Immature natural killer cell (primary cell): ENCODE data around the gene POLL. TPM values are rescaled to one million over a fixed set of nuclear protein-coding genes. Genes with fewer than 3 reads are reported as not detected.
"Not testable (repeated sequence)": the region's sequence is repeated elsewhere in the genome, so short reads cannot be mapped to it uniquely, and the experiment has no call there.

Source experiments
- DNase-seq, 3 donors: peaks; one replicate each; pipeline ENCODE4 v3.0.0; 2022; ENCODE audit warnings: mixed read lengths in 1 of 3
- H3K27ac Mint-ChIP-seq, 6 donors: one replicate each; pipeline ENCODE4 v1.8.0; 2020; ENCODE audit warnings: mixed read lengths in 6 of 6, mild to moderate bottlenecking in 5 of 6, inconsistent platforms in 4 of 6, moderate library complexity in 3 of 6
- H3K27me3 Mint-ChIP-seq, 3 donors: one replicate each; pipeline ENCODE4 v1.8.0; 2020 to 2021; ENCODE audit warnings: low read depth in 3 of 3, mild to moderate bottlenecking in 3 of 3, mixed read lengths in 3 of 3, moderate library complexity in 3 of 3, inconsistent platforms in 1 of 3
- H3K36me3 Mint-ChIP-seq, 3 donors: one replicate each; pipeline ENCODE4 v1.8.0; 2020; ENCODE audit warnings: mixed read lengths in 3 of 3, inconsistent platforms in 2 of 3, mild to moderate bottlenecking in 2 of 3
- H3K4me1 Mint-ChIP-seq, 2 donors: one replicate each; pipeline ENCODE4 v1.8.0; 2020; ENCODE audit warnings: inconsistent platforms in 2 of 2, mild to moderate bottlenecking in 2 of 2, mixed read lengths in 2 of 2, moderate library complexity in 1 of 2
- H3K4me3 Mint-ChIP-seq, 5 donors: one replicate each; pipeline ENCODE4 v1.8.0; 2020; ENCODE audit warnings: mild to moderate bottlenecking in 5 of 5, mixed read lengths in 5 of 5, inconsistent platforms in 3 of 5, moderate library complexity in 3 of 5
- H3K9me3 Mint-ChIP-seq, 6 donors: one replicate each; pipeline ENCODE4 v1.8.0; 2020; ENCODE audit warnings: mild to moderate bottlenecking in 6 of 6, mixed read lengths in 6 of 6, inconsistent platforms in 4 of 6, moderate library complexity in 3 of 6
- polyA plus RNA-seq, 3 donors: library from polyadenylated mRNA; unstranded; fragments of 300-500 nt; fragmentation: Illumina TruSeq; gene quantifications; one replicate each; pipeline ENCODE4 v1.2.3, GENCODE V29; 2021

POLL gene
- 10 to 100 TPM; 11.7 to 15.5 (median 12.2) TPM for polyA plus RNA-seq

GRCh38 chr10:101587725-101588653 is at the start of gene POLL, which contains the start of gene DPCD:
POLL (minus strand) TSS chr10:101588257; CDS start chr10:101587360, 897 bp downstream.
DPCD (plus strand) TSS chr10:101588321; CDS start chr10:101588337, 16 bp downstream.
- peak within 1 kb of the TSS; percentile 88 to 94 (median 91) for H3K4me3 Mint-ChIP-seq

DNA sequence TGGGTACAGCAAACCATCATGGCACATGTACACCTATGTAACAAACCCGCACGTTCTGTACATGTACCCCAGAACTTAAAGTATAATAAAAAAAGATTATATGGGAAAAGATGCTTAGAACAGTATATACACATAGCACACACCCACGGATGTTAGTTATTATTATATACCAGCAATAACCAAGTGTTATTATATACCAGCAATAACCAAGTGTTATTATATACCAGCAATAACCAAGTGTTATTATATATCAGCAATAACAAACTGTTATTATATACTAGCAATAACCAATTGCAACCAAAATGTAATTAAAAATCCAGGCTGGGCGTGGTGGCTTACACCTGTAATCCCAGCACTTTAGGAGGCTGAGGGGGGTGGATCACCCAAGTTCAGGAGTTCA is 45.5 kb upstream of the POLL start:
- not testable (repeated sequence) for DNase-seq, H3K27me3 Mint-ChIP-seq, H3K4me3 Mint-ChIP-seq, H3K9me3 Mint-ChIP-seq, H3K36me3 Mint-ChIP-seq, H3K27ac Mint-ChIP-seq
- H3K4me1 Mint-ChIP-seq, result peaks cover 15 to 46% of the 10 kb centered on the region in 2 donors

More at GRCh38 chr10:101587725-101588653, at the start of gene POLL, which contains the start of gene DPCD:
- Mint-ChIP-seq H3K27ac (peak within 1 kb of the TSS; percentile 73 to 89 (median 84)), H3K9me3 (no peaks in the 10 kb centered on the region), H3K4me1 (peaks cover 20 to 25% of the 10 kb centered on the region in 2 donors), H3K36me3 (peaks cover 0 to 6% (median 0%) of the 10 kb centered on the region in 3 donors), H3K27me3 (peaks cover 0 to 4% (median 2%) of the 10 kb centered on the region in 3 donors)
- DNase-seq, result peak; percentile 88 to 90 (median 89)

DNA sequence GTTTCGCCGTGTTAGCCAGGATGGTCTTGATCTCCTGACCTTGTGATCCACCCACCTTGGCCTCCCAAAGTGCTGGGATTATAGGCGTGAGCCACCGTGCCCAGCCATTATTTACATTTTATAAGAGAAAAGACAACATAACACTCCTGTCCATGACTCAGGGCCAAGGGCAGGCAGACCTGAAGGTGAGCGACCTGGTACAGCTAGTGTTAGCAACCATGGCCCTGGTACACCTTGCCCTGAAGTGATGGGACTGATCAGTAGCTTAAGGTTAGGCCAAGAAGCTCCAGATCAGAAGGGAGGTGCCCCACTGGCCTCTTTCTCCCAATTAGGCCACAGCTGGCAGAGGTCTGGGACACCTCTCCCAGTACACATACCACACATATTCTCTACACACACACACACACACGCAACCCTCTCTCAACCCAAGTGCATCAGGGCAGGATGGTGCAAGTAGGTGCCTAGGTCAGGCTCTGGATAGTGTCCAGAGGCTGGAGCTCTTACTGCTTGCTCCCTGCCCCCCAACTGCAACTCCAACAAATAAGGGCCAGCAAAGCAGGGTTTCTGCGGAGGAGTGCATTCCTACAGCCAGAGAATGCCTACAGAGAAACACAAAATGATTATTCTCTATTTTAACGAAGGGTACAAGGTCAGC is 43.9 kb upstream of the POLL start:
- Mint-ChIP-seq H3K4me3 (no peak overlapping the region), H3K27ac (no peak overlapping the region), H3K27me3 (peaks cover 0 to 3% (median 0%) of the 10 kb centered on the region in 3 donors), H3K4me1 (peaks cover 20 to 61% of the 10 kb centered on the region in 2 donors), H3K36me3 (peaks cover 0 to 4% (median 0%) of the 10 kb centered on the region in 3 donors), H3K9me3 (no peaks in the 10 kb centered on the region)
- no peak for DNase-seq

DNA sequence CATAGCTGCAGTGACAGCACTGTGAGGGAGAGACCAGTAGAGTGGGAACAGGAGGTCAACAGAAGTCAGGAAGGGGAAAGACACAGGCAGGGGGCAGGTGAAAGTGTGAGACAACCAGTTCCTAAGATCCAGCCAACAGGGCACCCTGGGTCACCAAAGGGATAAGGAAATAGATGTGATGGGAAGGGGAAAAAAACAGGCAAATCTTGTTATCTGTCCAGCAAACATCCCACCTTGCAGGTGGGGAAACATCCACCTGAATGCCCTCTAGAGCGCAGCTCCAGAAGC is 42.5 kb upstream of the POLL start:
- no peak for DNase-seq
- H3K4me1 Mint-ChIP-seq, result peaks cover 18 to 64% of the 10 kb centered on the region in 2 donors
- no peaks in the 10 kb centered on the region for H3K9me3 Mint-ChIP-seq
- peaks cover 0 to 4% (median 2%) of the 10 kb centered on the region in 3 donors for H3K36me3 Mint-ChIP-seq
- H3K27me3 Mint-ChIP-seq, result peaks cover 0 to 3% (median 0%) of the 10 kb centered on the region in 3 donors
- peak overlapping the region in 1 of 6 donors; percentile 22 for H3K27ac Mint-ChIP-seq
- H3K4me3 Mint-ChIP-seq, result no peak overlapping the region

- DNase-seq, result no peak
- Mint-ChIP-seq H3K9me3 (no peaks in the 10 kb centered on the region), H3K36me3 (peaks cover 0 to 6% (median 4%) of the 10 kb centered on the region in 3 donors), H3K27me3 (peaks cover 0 to 3% (median under 1%) of the 10 kb centered on the region in 3 donors), H3K27ac (peak overlapping the region in 2 of 6 donors; percentile 19 to 22), H3K4me1 (peaks cover 19 to 69% of the 10 kb centered on the region in 2 donors), H3K4me3 (no peak overlapping the region)
Observed at GRCh38 chr10:101629837-101630632, 42.0 kb upstream of the POLL start.

DNA sequence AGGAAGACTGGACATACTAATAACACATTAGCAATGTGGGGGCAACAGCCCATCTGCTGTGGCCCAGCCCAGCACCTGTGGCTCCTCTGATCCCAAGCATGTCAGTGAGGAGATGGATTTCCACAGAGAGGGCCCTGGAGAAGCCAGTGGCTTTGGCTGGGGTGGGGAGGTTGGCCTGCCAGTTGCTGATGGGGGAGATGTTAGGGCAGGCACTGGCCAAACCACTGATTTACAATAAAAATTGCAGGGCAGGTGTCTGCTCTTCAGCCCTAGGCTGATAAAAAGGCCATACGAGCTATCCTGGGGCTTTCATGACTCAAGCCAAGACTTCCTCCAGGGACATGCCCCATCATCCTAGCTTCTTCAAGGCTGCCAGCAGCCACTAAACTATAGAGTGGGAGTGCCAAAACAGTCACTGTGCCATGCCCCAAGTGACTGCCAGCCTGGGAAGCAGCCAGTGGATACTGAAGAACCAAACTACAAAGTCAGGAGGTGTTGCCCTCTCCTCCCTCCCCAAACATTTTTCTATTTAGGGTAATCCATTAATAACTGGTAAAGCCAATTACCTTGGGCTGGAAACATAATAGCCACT is 37.9 kb upstream of the POLL start:
- Mint-ChIP-seq H3K27me3 (peaks cover 0 to 4% (median 0%) of the 10 kb centered on the region in 3 donors), H3K9me3 (no peaks in the 10 kb centered on the region), H3K27ac (peak overlapping the region in 2 of 6 donors; percentile 19 to 47), H3K4me3 (no peak overlapping the region), H3K36me3 (peaks cover 10 to 33% (median 13%) of the 10 kb centered on the region in 3 donors), H3K4me1 (peaks cover 15 to 48% of the 10 kb centered on the region in 2 donors)
- DNase-seq, result no peak

DNA sequence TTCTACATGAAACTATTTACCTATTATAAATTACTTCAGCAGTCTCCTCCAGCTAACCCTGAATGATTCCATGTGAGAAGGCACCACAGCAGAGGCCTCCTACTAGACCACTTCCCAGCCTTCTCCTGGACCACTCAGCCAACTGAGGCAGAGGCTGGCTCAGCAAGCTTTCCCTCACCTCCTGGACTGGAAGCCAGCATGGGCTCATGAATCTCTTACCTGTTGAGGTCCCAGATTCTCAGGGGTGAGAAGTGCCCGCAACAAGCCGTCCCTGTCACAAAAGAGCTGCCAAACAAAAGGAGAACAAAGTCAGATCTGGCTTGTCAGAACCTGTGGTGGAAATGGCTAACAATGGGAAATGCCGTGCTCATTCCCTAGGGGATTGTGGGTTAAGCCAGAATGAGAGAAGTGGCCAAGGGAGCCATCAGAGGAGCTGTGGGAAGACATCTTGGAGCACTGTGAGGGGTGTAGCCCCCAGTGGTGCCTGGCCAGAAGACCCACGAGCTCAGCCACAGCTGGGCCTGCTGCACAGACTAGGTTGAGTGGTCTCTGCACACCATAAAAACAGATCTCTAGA is 36.6 kb upstream of the POLL start:
- peaks cover 0 to 4% (median 0%) of the 10 kb centered on the region in 3 donors for H3K27me3 Mint-ChIP-seq
- H3K36me3 Mint-ChIP-seq, result peaks cover 10 to 33% (median 16%) of the 10 kb centered on the region in 3 donors
- H3K4me1 Mint-ChIP-seq, result peaks cover 12 to 36% of the 10 kb centered on the region in 2 donors
- H3K9me3 Mint-ChIP-seq, result no peaks in the 10 kb centered on the region
- no peak for DNase-seq
- H3K27ac Mint-ChIP-seq, result peak overlapping the region in 4 of 6 donors; percentile 40 to 64 (median 55)
- H3K4me3 Mint-ChIP-seq, result no peak overlapping the region

DNA sequence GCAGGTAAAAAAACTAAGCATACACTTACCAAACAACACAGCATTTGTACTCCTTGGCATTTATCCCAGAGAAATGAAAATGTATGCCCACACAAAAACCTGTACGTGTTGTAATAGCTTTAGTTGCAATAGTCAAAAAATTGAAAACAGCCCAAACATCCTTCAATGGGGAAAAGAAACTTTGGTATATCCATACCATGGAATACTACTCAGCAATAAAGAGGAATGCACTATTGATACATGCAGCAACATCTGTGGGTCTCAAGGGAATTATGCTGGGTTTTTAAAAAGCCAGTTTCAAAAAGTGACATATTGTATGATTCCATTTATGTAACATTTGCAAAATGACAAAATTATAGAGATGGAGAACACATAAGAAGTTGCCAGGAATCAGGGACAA is 35.5 kb upstream of the POLL start:
- H3K27ac Mint-ChIP-seq, result peak overlapping the region in 1 of 6 donors; percentile 13
- no peak for DNase-seq
- peaks cover 10 to 33% (median 16%) of the 10 kb centered on the region in 3 donors for H3K36me3 Mint-ChIP-seq
- peaks cover 0 to 4% (median 1%) of the 10 kb centered on the region in 3 donors for H3K27me3 Mint-ChIP-seq
- H3K9me3 Mint-ChIP-seq, result no peaks in the 10 kb centered on the region
- no peak overlapping the region for H3K4me3 Mint-ChIP-seq
- peaks cover 9 to 32% of the 10 kb centered on the region in 2 donors for H3K4me1 Mint-ChIP-seq

DNA sequence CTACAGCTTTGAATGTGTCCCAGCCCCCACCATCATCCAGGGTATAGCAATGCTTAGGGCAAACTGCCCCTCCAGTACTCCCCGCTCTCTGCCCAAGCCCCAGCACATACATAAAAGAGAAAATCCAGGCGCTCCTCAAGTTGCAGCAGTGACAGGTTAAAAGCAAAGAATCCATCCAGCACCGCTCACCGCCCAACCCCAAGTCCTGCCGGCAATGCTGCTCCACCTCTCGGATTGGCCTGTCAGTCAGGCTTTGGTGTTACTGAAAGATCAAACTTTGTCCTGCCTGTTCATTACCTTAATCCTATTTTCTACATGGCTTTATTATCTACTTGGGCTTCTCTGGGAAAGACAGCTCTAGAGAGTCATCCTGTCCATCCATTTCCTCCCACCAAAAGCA is 31.9 kb upstream of the POLL start:
- Mint-ChIP-seq H3K36me3 (peaks cover 15 to 31% (median 21%) of the 10 kb centered on the region in 3 donors), H3K4me1 (peaks cover 7 to 8% of the 10 kb centered on the region in 2 donors), H3K4me3 (no peak overlapping the region), H3K9me3 (no peaks in the 10 kb centered on the region), H3K27ac (peak overlapping the region in 1 of 6 donors; percentile 61), H3K27me3 (peaks cover 0 to 3% (median 1%) of the 10 kb centered on the region in 3 donors)
- no peak for DNase-seq

DNA sequence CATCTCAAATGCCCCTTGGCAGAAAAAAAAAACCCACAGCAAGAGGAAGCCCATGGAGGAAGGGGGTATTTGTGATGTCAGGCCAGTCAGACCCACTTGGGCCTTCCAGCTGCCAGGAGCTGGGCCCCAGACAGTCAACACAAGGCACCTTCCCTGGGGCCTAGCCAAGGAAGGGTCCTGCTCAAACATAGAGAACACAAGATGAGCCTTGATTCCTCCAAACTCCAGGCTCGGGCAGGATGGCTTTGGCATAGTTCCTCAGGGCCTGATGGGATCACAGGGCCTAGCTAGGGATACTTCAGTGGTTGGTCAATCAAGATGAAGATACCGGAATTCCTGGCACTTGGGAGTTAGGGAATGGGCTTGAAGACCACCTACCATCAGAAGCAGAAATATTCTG is 30.8 kb upstream of the POLL start:
- Mint-ChIP-seq H3K4me1 (peaks cover 6 to 7% of the 10 kb centered on the region in 2 donors), H3K36me3 (peaks cover 15 to 25% (median 21%) of the 10 kb centered on the region in 3 donors), H3K27me3 (peaks cover 0 to 1% (median 0%) of the 10 kb centered on the region in 3 donors), H3K4me3 (no peak overlapping the region), H3K27ac (no peak overlapping the region), H3K9me3 (no peaks in the 10 kb centered on the region)
- DNase-seq, result no peak

DNA sequence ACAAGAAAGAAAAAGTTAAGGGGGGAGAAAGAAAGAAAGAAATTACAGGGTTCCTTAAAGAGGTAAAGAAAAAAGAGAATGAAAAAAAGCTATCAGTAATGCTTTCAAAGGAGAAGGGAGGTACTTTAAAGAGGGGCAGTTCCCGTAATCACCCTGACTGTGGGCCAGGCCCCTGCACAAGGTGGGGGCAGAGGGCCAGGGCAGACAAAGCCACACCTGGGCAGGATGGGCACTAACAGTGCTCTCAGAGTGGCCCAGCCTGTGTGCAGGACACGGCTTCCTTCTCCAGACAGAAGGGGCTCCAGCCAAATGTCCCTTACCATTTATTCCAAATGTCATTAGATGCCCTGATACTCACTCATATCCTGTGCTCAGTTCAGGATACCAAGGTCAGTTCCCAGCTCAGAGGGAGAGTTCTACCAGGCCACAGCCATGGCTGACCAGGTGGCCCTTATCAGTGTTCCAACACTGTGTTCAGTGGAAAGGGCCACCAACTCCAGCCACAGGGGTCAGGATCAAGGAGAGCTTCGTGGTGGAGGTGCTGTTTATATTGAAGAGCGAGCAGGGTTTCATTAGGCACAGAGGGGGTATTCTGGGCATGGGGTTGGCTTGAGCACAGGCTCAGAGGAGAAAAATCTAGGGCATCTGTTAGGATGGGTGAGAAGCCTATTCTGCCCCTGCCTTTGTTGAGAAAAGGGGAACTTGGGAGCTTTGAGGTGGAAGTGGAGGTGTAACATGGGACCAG is 29.9 kb upstream of the POLL start:
- peaks cover 0 to 1% (median 0%) of the 10 kb centered on the region in 3 donors for H3K27me3 Mint-ChIP-seq
- H3K9me3 Mint-ChIP-seq, result no peaks in the 10 kb centered on the region
- H3K4me1 Mint-ChIP-seq, result peaks cover 4 to 6% of the 10 kb centered on the region in 2 donors
- no peak overlapping the region for H3K4me3 Mint-ChIP-seq
- H3K27ac Mint-ChIP-seq, result peak overlapping the region in 2 of 6 donors; percentile 51 to 73
- H3K36me3 Mint-ChIP-seq, result peaks cover 10 to 19% (median 17%) of the 10 kb centered on the region in 3 donors
- no peak for DNase-seq
